ENCODE results near the gene KDM4B. TPM values are rescaled to one million over a fixed set of nuclear protein-coding genes. Genes with fewer than 3 reads are reported as not detected.

The KDM4B gene
- total and polyA plus RNA-seq, 9 of the 15 experiments (the other 6 are each of a cell fraction or from before 2014, with no cell fraction given) = 0.21 to 29.9 (median 7.3) TPM

- CTCF ChIA-PET (ENCODE audit: low intra/inter-chr PET ratio) = no interaction called here
- H3K9ac ChIP-seq (ENCODE audit: insufficient read depth in 1 of 2, low read depth in 2 of 2, low read length in 2 of 2) = peak overlapping the region in 1 of 2 experiments; percentile 17; a peak in 1 of 4 replicates
- in situ Hi-C loops (cut with MboI) = no loop called here
- POLR2A ChIA-PET = interaction anchor here (0.5 to 1.1 kb wide), 3 partner anchors 22 to 158 kb away, joined by 3 to 5 read pairs (median 4); no protein-coding TSS in a partner anchor
- H3K9me3 ChIP-seq (replicated peaks; ENCODE audit: control insufficient read depth, insufficient read depth, low read depth, low read length) = no peaks in the 10 kb centered on the region
- FAIRE-seq = no peak
- H3K9me1 ChIP-seq (ENCODE audit: control insufficient read depth, insufficient read depth, low read length) = no peaks in the 10 kb centered on the region
- H3K36me3 ChIP-seq (ENCODE audit: control insufficient read depth, insufficient read depth, low read length) = peaks cover 16% of the 10 kb centered on the region; the same call in 2 of the 3 replicates
- H3K27ac ChIP-seq (ENCODE audit: extremely low read depth, low read depth, low read length) = no peak overlapping the region
- H4K20me1 ChIP-seq (replicated peaks; ENCODE audit: control insufficient read depth, insufficient read depth, low read length) = 0 out of 2 replicates have a peak, but pooled peaks cover 7% of the 10 kb centered on the region
- no peak for DNase-seq (ENCODE audit: extremely low read depth in 1 of 4, low spot score in 3 of 4)
- no TSS peak for BruUV-seq (replicated peaks)
- WGBS (ENCODE audit: insufficient coverage, low coverage, missing lambda C conversion rate) = 79% methylated on average over 13 of the region's 13 CpGs
- H3K4me1 ChIP-seq (replicated peaks in 1 of 2; ENCODE audit: control insufficient read depth in 2 of 2, insufficient read depth in 2 of 2, low read length in 2 of 2) = peaks cover 0 to 27% of the 10 kb centered on the region in 2 experiments; a peak in 2 of 5 replicates
- H3K4me2 ChIP-seq (ENCODE audit: insufficient read depth, low read length) = no peak overlapping the region
- no peaks in the 10 kb centered on the region for H3K79me2 ChIP-seq (ENCODE audit: control insufficient read depth, insufficient read depth, low read length)
- intact Hi-C loops (cut with micrococcal nuclease) = no loop called here
- ATAC-seq = no peak
- TF ChIP-seq KAT2B (IDR thresholded peaks at IDR 0.05; ENCODE audit: low read depth, low read length) = no peak
- TF ChIP-seq, protein P1, sequence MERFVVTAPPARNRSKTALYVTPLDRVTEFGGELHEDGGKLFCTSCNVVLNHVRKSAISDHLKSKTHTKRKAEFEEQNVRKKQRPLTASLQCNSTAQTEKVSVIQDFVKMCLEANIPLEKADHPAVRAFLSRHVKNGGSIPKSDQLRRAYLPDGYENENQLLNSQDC (CRISPR knock-in tag; IDR thresholded peaks at IDR 0.05) = no peak
- TF ChIP-seq PATZ1 (CRISPR knock-in tag; IDR thresholded peaks at IDR 0.05; ENCODE audit: borderline replicate concordance) = no peak
- TF ChIP-seq MYBL2 (IDR thresholded peaks at IDR 0.05; ENCODE audit: low read depth) = no peak
- TF ChIP-seq MYBL2 (CRISPR knock-in tag; IDR thresholded peaks at IDR 0.05; ENCODE audit: borderline replicate concordance) = no peak
- TF ChIP-seq TARDBP (IDR thresholded peaks at IDR 0.05) = no peak
- no peak for TF ChIP-seq CBX1 (IDR thresholded peaks at IDR 0.05; ENCODE audit: low read depth)
- no peak for TF ChIP-seq CTBP1 (IDR thresholded peaks at IDR 0.05; ENCODE audit: borderline replicate concordance)
- no peak for TF ChIP-seq NR0B1 (IDR thresholded peaks at IDR 0.05; ENCODE audit: partially characterized antibody)
- H3K4me3 ChIP-seq = no peak overlapping the region
- H2AFZ ChIP-seq (ENCODE audit: low read depth, low read length) = no peak overlapping the region
- no peaks in the 10 kb centered on the region for H3K27me3 ChIP-seq (ENCODE audit: control insufficient read depth in 2 of 2, insufficient read depth in 2 of 2, low read length in 2 of 2)
These were observed 86.5 kb downstream of the KDM4B start for GRCh38 chr19:5055457-5055776.
